Stimulated activated naive CD8-positive, alpha-beta T cell treated with anti-CD3 and anti-CD28 coated beads, Interleukin-15, Interleukin-2, amounts not matched to agents 100 U/mL and 50 U/mL, for 24 hours (primary cell): ENCODE results near the gene DNLZ.

ENCODE experiments used
- ATAC-seq: fragments of 150-1000 bp; cut with Tn5 transposase; one replicate; pipeline ENCODE4 v1.10.0; 2021
- DNase-seq: peaks from one replicate; pipeline ENCODE4 v3.0.0; 2021

The DNLZ gene

GRCh38 chr9:136343121-136343883 is 20.2 kb downstream of the DNLZ start:
- DNase-seq (no peak), ATAC-seq (no peak)

GRCh38 chr9:136342181-136343120 is 21.1 kb downstream of the DNLZ start:
- DNase-seq: peak; percentile 77
- ATAC-seq: no peak

GRCh38 chr9:136341769-136342168 is 21.8 kb downstream of the DNLZ start:
- no peak for DNase-seq
- ATAC-seq: no peak

GRCh38 chr9:136341042-136341655 is 22.4 kb downstream of the DNLZ start:
- ATAC-seq: no peak
- DNase-seq: no peak

- no peak for ATAC-seq
Measured at GRCh38 chr9:136340356-136341041, 23.0 kb downstream of the DNLZ start.

GRCh38 chr9:136339958-136340310 is 23.6 kb downstream of the DNLZ start:
- ATAC-seq: no peak
- no peak for DNase-seq

More at GRCh38 chr9:136340356-136341041, 23.0 kb downstream of the DNLZ start:
- DNase-seq: no peak

GRCh38 chr9:136339173-136339957 is 24.2 kb downstream of the DNLZ start:
- no peak for ATAC-seq
- DNase-seq: peak; percentile 54

- ATAC-seq: no peak
- DNase-seq: no peak
Measured at GRCh38 chr9:136338511-136338910, 25.0 kb downstream of the DNLZ start.

- ATAC-seq (no peak), DNase-seq (no peak)
Measured at GRCh38 chr9:136337416-136338395, 25.8 kb downstream of the DNLZ start.

- ATAC-seq: no peak
- no peak for DNase-seq
Measured at GRCh38 chr9:136336881-136337280, 26.7 kb downstream of the DNLZ start.

GRCh38 chr9:136336156-136336870 is 27.2 kb downstream of the DNLZ start:
- no peak for ATAC-seq

GRCh38 chr9:136335296-136336155 is 28.0 kb downstream of the DNLZ start:
- no peak for DNase-seq
- no peak for ATAC-seq

More at GRCh38 chr9:136336156-136336870, 27.2 kb downstream of the DNLZ start:
- DNase-seq: no peak

- ATAC-seq: no peak
- no peak for DNase-seq
Measured at GRCh38 chr9:136334541-136334940, 29.0 kb downstream of the DNLZ start.

- no peak for DNase-seq
- no peak for ATAC-seq
Measured at GRCh38 chr9:136333486-136333885, 30.1 kb downstream of the DNLZ start.

- DNase-seq (no peak), ATAC-seq (no peak)
Measured at GRCh38 chr9:136333045-136333444, 30.5 kb downstream of the DNLZ start.

GRCh38 chr9:136332482-136332983 is 31.0 kb downstream of the DNLZ start:
- ATAC-seq: no peak
- DNase-seq: no peak

- DNase-seq (no peak), ATAC-seq (no peak)
Measured at GRCh38 chr9:136331556-136332481, 31.7 kb downstream of the DNLZ start.
